Retina (tissue), 1 donor: Measurements from ENCODE around the gene SPATS2L.

Source experiments
- DNase-seq: peaks from one replicate; pipeline ENCODE4 v3.0.0-alpha.2; 2016

SPATS2L gene

GRCh38 chr2:200448455-200448854 is 142.0 kb downstream of the SPATS2L start:
- DNase-seq = no peak

GRCh38 chr2:200449149-200449548 is 142.7 kb downstream of the SPATS2L start:
- no peak for DNase-seq

- no peak for DNase-seq
Measured at GRCh38 chr2:200450288-200450687, 143.8 kb downstream of the SPATS2L start.

- no peak for DNase-seq
Measured at GRCh38 chr2:200451511-200451910, 145.0 kb downstream of the SPATS2L start.

GRCh38 chr2:200452377-200452776 is 145.9 kb downstream of the SPATS2L start:
- DNase-seq = no peak

GRCh38 chr2:200453142-200453852 is 146.8 kb downstream of the SPATS2L start:
- DNase-seq = no peak

- no peak for DNase-seq
Measured at GRCh38 chr2:200453853-200454534, 147.5 kb downstream of the SPATS2L start.

GRCh38 chr2:200454927-200455801 is 148.7 kb downstream of the SPATS2L start:
- DNase-seq = no peak

GRCh38 chr2:200455958-200456421 is 149.5 kb downstream of the SPATS2L start:
- DNase-seq = no peak

GRCh38 chr2:200456567-200456966 is 150.1 kb downstream of the SPATS2L start:
- DNase-seq = no peak

GRCh38 chr2:200459101-200459500 is 152.6 kb downstream of the SPATS2L start:
- no peak for DNase-seq

GRCh38 chr2:200461846-200462710 is 155.6 kb downstream of the SPATS2L start:
- DNase-seq = no peak

- no peak for DNase-seq
Measured at GRCh38 chr2:200463452-200463851, 157.0 kb downstream of the SPATS2L start.

- DNase-seq = no peak
Measured at GRCh38 chr2:200466425-200467418, 160.2 kb downstream of the SPATS2L start.

- DNase-seq = no peak
Measured at GRCh38 chr2:200467806-200468681, 161.6 kb downstream of the SPATS2L start.

GRCh38 chr2:200469708-200470211 is 163.3 kb downstream of the SPATS2L start:
- no peak for DNase-seq

- DNase-seq = peak; percentile 79
Measured at GRCh38 chr2:200470230-200470629, 163.7 kb downstream of the SPATS2L start.

- peak; percentile 56 for DNase-seq
Measured at GRCh38 chr2:200471324-200471848, 164.9 kb downstream of the SPATS2L start.

GRCh38 chr2:200471928-200472645 is 165.6 kb downstream of the SPATS2L start:
- no peak for DNase-seq
